HG03571 (cell line): ENCODE results near the gene JAM3.
"Not testable (repeated sequence)": the region's sequence is repeated elsewhere in the genome, so short reads cannot be mapped to it uniquely, and the experiment has no call there.

Experiments
- ATAC-seq: cut with Tn5 transposase; IDR thresholded peaks from one replicate; pipeline ENCODE4 v1.9.1; 2021; ENCODE audit not compliant: unreplicated experiment

Gene JAM3

DNA sequence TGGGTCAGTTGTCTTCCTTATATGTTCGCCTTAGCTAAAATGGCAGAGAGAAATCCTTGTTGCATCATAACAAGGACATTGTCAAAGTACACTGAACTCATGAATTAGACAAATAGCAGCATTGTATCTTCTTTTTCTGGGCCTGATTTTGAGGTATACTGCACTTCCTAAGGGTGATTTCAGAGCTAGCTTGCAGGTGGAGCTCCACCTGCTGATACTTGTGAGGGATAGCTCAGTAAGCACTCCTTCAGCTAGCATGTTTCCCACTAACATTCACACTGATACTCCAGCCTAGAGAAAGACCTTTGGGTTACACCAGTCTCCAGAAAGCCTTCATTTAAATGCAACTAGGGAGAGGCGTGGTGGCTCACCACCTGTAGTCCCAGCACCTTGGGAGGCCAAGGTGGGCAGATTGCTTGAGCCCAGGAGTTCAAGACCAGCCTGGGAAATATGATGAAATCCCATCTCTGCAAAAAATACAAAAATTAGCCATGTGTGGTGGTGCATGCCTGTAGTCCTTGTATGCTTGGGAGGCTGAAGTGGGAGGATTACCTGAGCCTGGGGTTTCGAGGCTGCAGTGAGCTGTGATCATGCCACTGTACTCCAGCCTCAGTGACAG lies 29.8 kb downstream of the JAM3 start:
- no peak for ATAC-seq

DNA sequence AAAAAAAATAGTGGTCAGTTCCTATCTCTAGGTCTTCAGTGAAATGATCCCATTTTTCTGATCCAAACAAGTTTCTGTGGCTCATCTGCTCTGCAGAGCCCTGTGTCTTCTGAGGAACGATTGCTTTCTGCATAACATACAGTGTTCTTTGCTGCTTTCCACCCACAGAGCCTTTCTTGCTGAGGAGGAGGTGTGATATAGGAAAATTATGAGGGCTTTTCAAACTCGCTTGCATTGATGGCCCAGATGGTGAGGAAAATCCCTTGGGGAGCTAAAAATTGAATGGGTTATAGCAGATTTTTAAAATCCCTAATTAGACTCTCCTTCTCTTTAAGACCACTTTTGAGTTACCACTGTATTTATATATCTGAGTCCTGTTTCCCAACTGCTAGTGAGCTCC lies 31.3 kb downstream of the JAM3 start:
- ATAC-seq = no peak

DNA sequence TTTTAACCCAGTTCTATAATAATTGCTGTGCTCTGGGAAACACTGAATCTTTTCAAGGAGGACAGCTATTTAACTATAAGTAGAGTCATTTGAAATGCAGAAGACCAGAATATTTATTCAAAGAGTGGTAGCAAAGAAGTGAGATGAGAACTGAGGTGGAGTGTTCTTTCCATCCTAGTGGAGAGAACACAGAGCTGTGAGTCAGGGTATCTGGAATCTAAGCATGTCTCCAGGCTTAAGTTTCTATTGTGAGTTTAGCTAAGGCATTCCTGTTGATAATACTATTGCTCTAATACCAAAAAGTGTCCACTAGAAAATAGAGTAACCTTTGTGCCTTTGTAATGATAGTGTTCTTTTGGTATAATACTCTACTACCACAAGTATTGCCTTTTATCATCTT lies 32.4 kb downstream of the JAM3 start:
- no peak for ATAC-seq

DNA sequence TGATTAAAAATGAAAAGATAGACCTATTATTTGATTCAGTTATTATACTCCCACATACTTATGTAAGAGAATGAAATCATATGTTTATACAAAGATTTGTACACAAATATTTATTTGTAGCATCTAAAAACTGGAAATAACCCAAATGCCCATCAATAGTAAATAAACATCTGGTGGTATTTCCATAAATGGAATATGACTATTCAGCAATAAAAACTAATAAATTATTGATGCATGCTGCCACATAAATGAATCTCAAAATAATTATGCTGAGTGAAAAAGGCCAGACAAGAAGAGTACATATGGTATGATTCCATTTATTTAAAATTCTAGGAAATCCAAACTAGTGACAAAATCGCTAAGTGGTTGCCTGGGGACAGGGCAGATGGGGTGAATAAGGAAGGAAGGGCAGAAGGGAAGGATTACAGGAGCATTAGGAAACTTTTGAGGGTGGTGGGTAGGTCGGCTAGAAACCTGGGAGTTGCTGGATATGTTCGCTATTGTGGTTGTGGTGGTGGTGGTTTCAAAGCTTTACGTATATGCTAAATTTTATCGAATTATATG lies 41.5 kb downstream of the JAM3 start:
- ATAC-seq = no peak

DNA sequence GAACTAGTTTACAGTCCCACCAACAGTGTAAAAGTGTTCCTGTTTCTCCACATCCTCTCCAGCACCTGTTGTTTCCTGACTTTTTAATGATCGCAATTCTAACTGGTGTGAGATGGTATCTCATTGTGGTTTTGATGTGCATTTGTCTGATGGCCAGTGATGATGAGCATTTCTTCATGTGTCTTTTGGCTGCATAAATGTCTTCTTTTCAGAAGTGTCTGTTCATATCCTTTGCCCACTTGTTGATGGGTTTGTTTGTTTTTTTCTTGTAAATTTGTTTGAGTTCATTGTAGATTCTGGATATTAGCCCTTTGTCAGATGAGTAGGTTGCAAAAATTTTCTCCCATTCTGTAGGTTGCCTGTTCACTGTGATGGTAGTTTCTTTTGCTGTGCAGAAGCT lies 44.9 kb downstream of the JAM3 start:
- not testable (repeated sequence) for ATAC-seq

DNA sequence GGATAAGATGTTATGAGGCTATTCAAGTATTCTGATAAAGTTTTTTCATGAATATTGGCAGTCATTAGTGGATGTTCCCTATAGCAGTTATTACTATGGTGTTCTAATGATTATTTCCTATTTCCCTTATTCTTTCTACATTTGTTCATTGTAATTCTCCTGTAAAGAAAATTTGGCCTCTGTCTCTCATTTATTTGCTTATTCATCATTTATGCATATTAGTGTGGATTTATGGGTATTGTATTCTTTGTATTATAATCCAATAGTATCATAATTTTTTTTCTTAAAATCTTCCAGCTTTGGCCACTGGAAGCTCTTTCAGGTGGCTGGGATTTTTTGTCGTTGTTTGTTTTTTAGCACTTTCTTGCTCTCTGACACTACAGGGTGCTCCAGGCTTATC lies 47.3 kb downstream of the JAM3 start:
- no peak for ATAC-seq

DNA sequence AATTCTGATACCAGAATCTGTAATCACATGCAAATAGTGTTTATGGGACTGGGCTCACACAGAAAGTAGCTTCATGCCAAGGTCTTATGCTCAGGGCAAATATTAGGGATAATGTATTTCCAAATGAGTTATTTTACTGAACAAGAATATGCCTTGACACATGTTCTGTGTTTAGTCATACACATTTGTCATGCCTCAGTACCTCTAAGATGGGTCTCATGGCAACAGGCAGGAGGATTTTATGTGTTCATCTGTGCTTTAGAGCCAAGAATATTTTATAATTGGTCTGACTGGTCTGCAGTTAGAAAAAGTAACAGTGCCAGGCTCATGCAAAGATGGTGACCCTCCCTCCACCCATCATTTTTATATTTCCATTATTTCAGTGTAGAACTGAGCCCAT lies 49.1 kb downstream of the JAM3 start:
- ATAC-seq = no peak

DNA sequence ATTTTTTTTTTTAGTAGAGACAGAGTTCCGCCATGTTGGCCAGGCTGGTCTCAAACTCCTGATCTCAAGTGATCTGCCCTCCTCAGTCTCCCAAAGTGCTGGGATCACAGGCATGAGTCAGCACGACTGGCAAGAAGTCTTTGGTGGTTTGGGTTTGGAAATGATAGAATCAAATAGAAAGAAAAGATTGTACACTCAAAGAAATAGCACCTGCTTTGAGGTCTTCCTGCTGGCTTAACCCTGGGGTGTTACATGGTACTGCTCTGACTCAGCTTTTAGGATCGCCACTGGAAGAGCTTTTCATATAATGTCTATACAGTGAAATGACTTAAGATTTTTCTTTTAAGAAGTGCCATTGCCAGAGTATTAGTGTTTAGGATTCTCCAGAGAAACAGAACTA lies 50.2 kb downstream of the JAM3 start:
- ATAC-seq = no peak

DNA sequence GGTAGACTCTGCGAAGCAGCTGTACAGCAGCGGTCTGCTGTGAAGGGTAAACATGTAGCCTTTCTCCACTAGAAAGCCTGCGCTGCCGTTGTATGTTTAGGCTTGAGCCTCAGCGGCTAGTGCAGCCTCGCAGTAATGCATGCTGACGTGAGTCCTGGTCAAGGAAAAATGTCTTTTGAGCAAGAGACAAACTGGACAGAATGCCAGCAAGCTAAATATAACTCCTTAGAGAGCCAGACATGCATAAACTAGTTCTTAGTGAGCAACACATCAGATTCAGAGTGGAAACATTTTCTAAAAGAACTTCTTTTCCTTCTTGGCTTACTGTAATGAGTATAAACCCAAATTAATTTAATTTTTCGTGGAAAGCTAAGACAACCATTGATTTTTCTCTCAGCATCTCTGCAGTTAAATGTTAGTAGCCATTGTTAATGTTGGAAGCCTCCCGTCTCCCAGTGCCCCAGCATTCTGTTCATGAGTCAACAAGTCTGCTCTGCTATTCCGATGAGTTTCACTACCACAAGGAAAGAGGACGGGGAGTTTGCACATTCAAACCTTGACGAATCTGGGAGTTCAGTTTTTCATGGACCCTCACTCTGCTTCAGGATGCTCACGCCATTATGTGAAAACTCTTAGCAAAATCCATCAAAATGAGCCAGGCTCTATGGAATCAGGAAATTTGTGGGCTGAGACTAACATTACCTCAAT lies 51.4 kb downstream of the JAM3 start:
- ATAC-seq = no peak

DNA sequence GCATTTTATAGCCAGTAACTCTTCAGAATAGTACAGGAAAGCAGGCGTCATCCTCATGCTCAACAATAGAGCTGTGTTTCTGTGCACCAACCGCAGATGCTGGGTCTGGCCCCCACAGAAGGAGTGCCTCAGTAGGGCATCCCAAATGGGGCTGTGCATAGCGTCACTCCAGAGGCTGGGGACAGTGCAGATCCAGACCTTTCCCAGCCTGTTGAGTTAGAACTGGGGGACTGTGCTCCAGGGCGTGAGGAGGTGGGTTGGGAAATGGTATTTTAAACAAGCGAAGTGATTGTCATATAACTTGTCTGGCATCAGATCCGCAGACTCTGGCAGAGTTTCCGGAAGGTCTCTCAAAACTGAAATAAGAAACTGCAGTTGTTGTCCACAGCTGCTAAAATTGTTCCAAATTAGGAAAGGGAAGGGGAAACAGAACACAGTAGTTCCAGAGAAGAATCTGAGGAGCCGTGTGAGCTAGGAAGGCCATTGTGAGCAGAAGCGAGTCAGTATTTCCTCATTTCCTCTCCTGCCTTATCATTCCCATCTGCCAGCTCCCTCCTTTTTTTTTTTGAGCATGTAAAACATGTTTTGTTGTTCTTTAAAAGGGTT lies 52.2 kb downstream of the JAM3 start:
- no peak for ATAC-seq

DNA sequence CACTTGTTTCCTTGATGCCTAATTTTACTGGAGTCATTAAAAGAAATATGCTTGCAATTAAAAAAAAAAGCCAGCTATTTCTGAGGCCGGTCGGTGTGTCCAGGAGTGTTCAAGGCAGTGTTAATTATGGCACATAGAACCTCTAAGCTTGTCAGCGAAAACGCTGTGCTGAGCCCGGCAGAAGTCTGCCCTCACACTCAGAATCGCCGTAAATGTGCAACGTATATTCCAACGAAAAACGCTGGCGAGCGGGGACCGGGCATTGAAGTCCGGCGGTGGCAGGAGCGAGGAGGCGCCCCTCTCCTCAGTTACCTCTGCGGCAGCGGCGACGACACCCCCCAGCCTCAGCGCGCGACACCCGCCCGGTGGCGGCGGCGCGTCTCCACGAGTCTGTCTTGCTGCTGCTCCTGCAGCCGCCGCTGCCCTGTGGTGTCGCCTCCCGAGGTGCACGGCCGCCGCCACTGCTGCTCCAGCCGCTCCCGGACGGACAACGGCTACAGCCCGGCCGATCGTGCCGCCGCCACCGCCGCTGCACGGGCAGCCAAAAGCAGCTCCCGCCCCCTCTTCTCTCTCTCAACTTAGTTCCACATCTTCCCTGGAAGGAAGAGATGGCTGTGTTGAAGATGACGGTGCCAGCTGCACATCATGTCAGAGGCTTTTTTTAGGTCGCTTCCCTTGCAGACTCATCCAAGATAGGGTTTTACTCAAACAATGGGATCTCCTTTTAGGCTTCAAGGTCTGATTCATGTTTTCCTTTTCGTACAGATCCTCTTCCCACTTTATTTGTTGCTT lies 56.0 kb downstream of the JAM3 start:
- ATAC-seq = no peak

DNA sequence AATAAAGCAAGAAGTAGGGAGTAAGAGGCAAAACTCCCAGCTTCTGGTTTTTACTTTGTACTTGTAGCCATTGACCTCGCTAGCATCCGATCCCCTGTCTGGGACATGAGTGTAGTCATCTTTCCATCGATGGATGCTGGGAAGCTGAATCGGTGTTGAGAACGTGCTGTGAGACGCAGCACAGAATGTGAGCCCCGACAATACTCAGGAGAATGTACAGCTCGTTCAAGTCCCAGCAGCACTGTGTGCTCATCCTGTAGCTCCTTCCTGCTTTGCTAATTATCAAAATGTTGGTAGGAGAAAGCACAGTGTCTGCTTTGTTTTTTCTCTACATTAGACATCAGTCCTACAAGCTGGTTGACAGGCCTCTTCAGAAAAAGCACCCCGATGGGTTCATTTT lies 56.6 kb downstream of the JAM3 start:
- ATAC-seq = no peak

DNA sequence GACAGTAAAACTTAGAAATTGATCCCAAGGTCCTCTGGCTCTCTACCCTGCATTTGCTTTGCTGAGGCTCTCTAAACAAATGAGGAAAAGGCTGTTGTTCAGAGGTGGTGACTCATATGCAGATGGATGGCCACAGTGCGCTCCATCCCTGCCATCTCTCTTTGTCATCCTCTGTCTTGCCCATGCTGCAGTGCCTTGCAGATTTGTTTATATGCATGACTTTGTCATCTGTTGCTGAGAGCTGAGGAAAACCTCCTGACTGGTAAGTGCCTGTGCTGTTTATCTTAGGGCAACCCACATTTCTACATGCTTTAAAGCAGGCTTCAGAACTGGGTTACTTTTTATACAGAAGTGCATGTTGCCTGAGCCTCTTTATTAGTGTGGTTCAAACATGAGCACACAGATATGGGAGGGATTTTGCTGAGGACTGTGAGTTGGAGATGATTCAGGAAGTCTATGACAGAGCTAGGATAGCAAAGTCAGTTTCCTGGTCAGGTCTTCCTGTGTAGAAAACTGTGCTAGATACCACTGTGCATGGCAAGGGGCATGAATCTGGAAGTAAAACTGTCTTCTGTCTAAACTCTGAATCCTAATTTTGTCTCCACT lies 57.4 kb downstream of the JAM3 start:
- ATAC-seq = no peak

DNA sequence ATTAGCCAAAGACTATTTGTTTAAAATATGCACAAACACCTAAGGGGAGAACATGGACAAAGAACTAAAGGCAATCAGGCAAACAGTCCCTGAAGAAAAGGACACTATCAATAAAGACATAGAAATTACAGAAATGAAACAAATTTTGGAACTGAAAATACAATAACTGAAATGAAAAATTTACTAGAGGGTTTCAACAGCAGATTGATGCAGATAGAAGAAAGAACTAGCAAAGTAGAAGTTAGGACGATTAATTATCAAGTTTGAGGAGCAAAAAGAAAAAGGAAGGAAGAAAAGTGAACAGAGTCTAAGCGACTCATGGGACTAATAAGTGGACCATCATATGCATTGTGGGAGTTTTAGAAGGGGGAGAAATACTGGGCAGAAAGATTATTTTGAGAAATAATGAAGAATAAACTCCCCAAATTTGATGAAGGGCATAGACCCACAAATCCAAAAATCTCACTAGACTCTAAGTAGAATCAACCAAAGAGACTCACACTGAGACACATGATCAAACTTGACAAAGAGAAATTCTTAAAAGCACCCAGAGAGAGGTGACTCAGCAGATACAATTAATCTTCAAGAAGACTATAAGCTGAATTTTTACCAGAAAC lies 62.9 kb downstream of the JAM3 start:
- no peak for ATAC-seq

DNA sequence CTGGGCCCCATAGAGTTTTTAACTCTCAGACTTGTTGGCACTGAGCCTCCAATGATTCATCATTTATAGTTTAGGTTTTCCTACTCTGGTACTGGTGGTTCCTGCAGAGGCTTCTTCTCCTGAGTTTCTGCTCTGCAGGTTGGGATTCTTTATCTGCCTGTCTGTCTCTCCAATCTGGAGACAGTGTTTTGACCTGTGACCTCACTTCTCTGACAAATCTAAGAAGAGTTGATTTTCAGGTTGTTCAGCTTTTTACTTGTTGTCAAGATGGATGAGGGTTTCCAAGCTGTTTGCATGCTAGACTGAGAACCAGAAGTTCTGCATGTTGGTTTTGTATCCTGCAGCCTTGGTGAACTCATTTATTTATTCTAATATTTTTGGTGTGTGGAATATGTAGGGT lies 63.9 kb downstream of the JAM3 start:
- no peak for ATAC-seq

DNA sequence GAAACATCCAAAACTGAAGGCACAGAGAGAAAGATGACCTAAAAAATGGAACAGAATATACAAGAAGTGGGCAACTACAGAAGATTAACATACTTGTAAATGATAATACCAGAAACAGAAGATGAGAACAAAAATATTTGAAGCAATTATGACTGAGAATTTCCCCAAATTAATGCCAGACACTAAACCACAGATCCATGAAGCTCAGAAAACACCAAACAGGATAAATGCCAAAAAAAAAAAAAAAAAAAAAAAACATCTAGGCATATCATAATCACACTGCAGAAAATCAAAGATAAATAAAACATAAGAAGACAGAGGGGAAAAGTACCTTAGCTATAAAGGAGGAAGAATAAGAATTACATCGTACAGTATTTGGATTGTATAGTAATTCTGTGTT lies 65.3 kb downstream of the JAM3 start:
- ATAC-seq = no peak

DNA sequence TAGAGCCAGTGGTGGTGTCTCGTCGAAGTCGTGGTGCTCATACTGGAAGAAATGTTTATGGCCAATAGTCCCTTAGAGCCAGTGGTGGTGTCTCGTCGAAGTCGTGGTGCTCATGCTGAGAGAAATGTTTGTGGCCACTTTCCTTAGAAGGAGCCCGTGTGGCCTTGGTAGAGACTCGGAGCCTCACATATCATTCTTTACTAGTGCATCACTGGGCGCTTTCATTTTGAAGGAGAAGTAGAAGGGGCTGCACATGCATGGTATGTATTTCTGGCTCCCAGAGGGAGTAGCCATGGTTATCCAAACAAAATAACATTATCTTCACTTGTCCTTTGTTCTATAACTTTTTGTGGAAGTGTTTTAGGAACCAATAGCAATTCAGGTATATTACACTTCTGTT lies 69.5 kb downstream of the JAM3 start:
- ATAC-seq = no peak

DNA sequence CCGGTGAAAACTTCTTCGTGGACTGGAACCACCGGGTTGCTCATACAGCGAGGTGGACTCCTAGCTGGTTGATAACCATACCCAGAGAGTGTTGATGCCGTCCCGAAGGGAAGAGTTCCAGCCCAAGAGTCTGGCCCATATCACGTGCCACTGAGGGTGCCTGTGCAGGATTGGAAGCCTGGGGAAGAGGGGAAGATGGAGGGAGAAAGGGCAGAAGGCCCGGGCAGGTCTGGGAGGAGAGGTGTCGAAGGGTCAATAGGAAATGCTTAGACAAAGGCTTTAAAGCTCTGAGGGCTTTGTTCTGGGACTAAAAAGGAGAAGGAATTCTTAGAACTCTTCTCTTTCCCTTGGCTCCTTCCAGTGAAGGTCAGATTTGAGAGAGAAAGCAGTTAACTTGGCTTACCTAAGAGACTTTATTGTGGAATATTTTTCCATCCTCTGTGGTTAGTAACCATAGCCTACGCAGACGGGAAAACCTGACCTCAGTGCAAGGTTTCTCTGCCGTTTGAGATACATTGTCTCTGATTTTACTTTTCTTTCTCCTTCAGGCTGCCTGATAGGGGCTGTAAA lies 70.5 kb downstream of the JAM3 start:
- no peak for ATAC-seq

DNA sequence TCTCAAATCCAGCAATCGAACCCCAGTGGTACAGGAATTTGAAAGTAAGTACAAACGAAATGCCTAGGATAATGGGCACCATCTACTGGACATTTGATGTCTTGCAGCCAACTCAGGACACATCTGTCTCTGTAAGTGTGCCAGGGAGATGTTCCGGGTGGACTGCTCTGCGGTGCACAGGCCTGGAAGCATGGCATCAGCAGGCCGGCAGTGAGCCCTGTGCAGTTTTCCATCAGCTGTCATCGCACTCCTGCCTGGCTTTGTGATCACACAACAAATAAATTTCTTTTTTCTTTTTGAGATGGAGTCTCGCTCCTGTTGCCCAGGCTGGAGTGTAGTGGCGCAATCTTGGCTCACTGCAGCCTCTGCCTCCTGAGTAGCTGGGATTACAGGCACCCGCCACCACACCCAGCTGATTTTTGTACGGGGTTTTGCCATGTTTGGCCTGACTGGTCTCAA lies 71.0 kb downstream of the JAM3 start:
- ATAC-seq = peak; percentile 53

DNA sequence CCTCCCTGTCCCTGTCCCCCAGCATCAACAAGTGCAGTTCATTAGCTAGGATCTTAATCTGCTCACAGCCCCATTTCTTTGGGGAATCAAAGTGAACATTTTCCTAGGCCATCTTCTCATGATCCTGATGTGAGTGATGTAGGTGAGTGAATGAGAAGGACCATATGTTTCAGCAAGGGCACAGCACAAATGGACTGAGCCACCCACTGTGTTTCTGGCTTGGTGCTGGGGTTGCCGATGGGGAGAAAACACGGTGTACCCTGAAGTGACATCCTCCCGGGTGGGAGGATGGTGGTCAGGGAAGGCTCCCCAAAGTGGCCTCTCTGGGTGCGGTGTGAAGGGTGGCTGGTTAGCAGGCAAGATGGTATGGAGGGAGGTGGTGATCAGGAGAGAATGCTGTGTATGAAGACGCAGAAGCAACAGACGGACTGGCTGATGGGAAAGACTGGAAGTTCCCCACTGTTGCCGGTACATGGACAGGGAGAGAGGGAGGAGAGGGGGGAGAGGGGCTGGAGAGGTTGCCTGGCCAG lies 72.2 kb downstream of the JAM3 start:
- no peak for ATAC-seq
